SK-N-SH (cell line): ENCODE measurements around the gene KIDINS220. TPM values are rescaled to one million over a fixed set of nuclear protein-coding genes. Genes with fewer than 3 reads are reported as not detected.

Experiments
- CTCF ChIA-PET: fragments of 300-600, 350-600 bp; formaldehyde crosslinking; extraction: SDS; loops from one replicate; lab custom pipeline; 2021; lab: Yijun Ruan, JAX
- POLR2A ChIA-PET: fragments of 350-600 bp; sonication (Branson Sonifier 250); formaldehyde crosslinking; extraction: SDS; loops from one replicate; lab custom pipeline; 2020; ENCODE audit warnings: antibody characterized with exemption, inconsistent platforms; lab: Yijun Ruan, JAX
- DNase-seq: peaks from one replicate; pipeline ENCODE4 v3.0.0; 2012
- H2AFZ ChIP-seq: fragments of 200-600 bp; sonication (generic); 2 replicates; pipeline ENCODE4 v1.8.1; 2016; ENCODE audit warnings: antibody characterized with exemption, mild to moderate bottlenecking, low read depth
- H3F3A ChIP-seq: fragments of 200-600 bp; sonication (generic); replicated peaks from 2 replicates; pipeline ENCODE3; 2016; ENCODE audit warnings: antibody characterized with exemption, mild to moderate bottlenecking; ENCODE audit not compliant: insufficient read depth
- H3K27ac ChIP-seq, 2 experiments: fragments of 200-500 bp in 1 of 2; fragments of 200-600 bp in 1 of 2; sonication (Bioruptor generic) in 1 of 2; sonication (generic), shearing (Covaris generic) in 1 of 2; 2 replicates each; pipeline versions ENCODE4 v1.5.1 to v1.6.1; 2014 to 2016; ENCODE audit warnings: low read depth in 2 of 2, inconsistent platforms in 1 of 2, low read length in 1 of 2, mild to moderate bottlenecking in 1 of 2, mixed read lengths in 1 of 2
- H3K27me3 ChIP-seq: fragments of 200-600 bp; sonication (generic), shearing (Covaris generic); 2 replicates; pipeline ENCODE4 v1.6.1; 2016; ENCODE audit warnings: mixed run types; ENCODE audit not compliant: insufficient read depth
- H3K36me3 ChIP-seq, 2 experiments: fragments of 200-500 bp in 1 of 2; fragments of 200-600 bp in 1 of 2; sonication (Bioruptor generic) in 1 of 2; sonication (generic) in 1 of 2; replicated peaks in 1 of 2; 2 replicates each; pipeline versions ENCODE3 to v1.5.1; 2014 to 2016; ENCODE audit warnings: low read length in 1 of 2, mild to moderate bottlenecking in 1 of 2; ENCODE audit not compliant: insufficient read depth in 2 of 2, control insufficient read depth in 1 of 2
- H3K4me1 ChIP-seq, 2 experiments: fragments of 200-500 bp in 1 of 2; fragments of 200-600 bp in 1 of 2; sonication (Bioruptor generic) in 1 of 2; sonication (generic), shearing (Covaris generic) in 1 of 2; 2 replicates each; pipeline versions ENCODE4 v1.5.1 to v1.6.1; 2014 to 2016; ENCODE audit warnings: low read depth in 1 of 2, low read length in 1 of 2, mixed run types in 1 of 2; ENCODE audit not compliant: insufficient read depth in 2 of 2, control insufficient read depth in 1 of 2
- H3K4me2 ChIP-seq: fragments of 200-600 bp; sonication (generic), shearing (Covaris generic); 2 replicates; pipeline ENCODE4 v1.6.1; 2017; ENCODE audit warnings: mixed run types
- H3K4me3 ChIP-seq, 2 experiments: fragments of 200-500 bp in 1 of 2; fragments of 200-600 bp in 1 of 2; sonication (Bioruptor generic) in 1 of 2; sonication (generic), shearing (Covaris generic) in 1 of 2; 2 replicates each; pipeline versions ENCODE4 v1.5.1 to v1.8.1; 2014 to 2016; ENCODE audit warnings: low read depth in 2 of 2, inconsistent platforms in 1 of 2, low read length in 1 of 2, mild to moderate bottlenecking in 1 of 2, mixed read lengths in 1 of 2, moderate library complexity in 1 of 2
- H3K79me2 ChIP-seq: fragments of 200-600 bp; sonication (generic); 2 replicates; pipeline ENCODE4 v1.8.1; 2017; ENCODE audit warnings: mild to moderate bottlenecking; ENCODE audit not compliant: insufficient read depth
- H3K9ac ChIP-seq: fragments of 200-600 bp; sonication (generic); 2 replicates; pipeline ENCODE4 v1.6.1; 2017; ENCODE audit warnings: mixed run types
- H3K9me2 ChIP-seq: fragments of 200-600 bp; sonication (generic); 2 replicates; pipeline ENCODE4 v1.6.1; 2017; ENCODE audit warnings: mixed run types
- H3K9me3 ChIP-seq: fragments of 200-600 bp; sonication (generic); 2 replicates; pipeline ENCODE4 v1.6.1; 2017; ENCODE audit warnings: mixed run types, mild to moderate bottlenecking, moderate library complexity
- H4K20me1 ChIP-seq: fragments of 200-600 bp; sonication (generic); 2 replicates; pipeline ENCODE4 v1.6.1; 2017; ENCODE audit warnings: mild to moderate bottlenecking, mixed run types; ENCODE audit not compliant: insufficient read depth
- CHD2 ChIP-seq: fragments of 150-350 bp; IDR thresholded peaks from 2 replicates; pipeline ENCODE4 v1.6.1; 2018; ENCODE audit warnings: low read length; ENCODE audit not compliant: partially characterized antibody
- CTCF ChIP-seq: fragments of 200-600 bp; sonication (generic); IDR thresholded peaks from 2 replicates; pipeline ENCODE4 v1.6.1; 2017; ENCODE audit warnings: antibody characterized with exemption, mild to moderate bottlenecking, moderate library complexity
- EZH2phosphoT487 ChIP-seq: fragments of 200-600 bp; sonication (generic); IDR thresholded peaks from 2 replicates; pipeline ENCODE4 v1.6.1; 2017; ENCODE audit warnings: low read depth, mixed run types, mild to moderate bottlenecking, antibody characterized with exemption, moderate library complexity, borderline replicate concordance
- FOSL2 ChIP-seq: IDR thresholded peaks from 2 replicates; pipeline ENCODE4 v1.4.0; 2012; ENCODE audit warnings: low read depth, mild to moderate bottlenecking, moderate library complexity, borderline replicate concordance
- FOXM1 ChIP-seq: IDR thresholded peaks from 2 replicates; pipeline ENCODE4 v1.4.0; 2012; ENCODE audit warnings: low read depth, mild to moderate bottlenecking
- JUND ChIP-seq: IDR thresholded peaks from 2 replicates; pipeline ENCODE4 v1.4.0; 2012
- MAX ChIP-seq: IDR thresholded peaks from 2 replicates; pipeline ENCODE4 v1.4.0; 2012; ENCODE audit warnings: low read depth
- MEF2A ChIP-seq: IDR thresholded peaks from 2 replicates; pipeline ENCODE4 v1.4.0; 2012; ENCODE audit warnings: low read depth, borderline replicate concordance
- MXI1 ChIP-seq: IDR thresholded peaks from 2 replicates; pipeline ENCODE4 v1.6.1; 2012; ENCODE audit warnings: mild to moderate bottlenecking, low read depth, low read length, improper control_type of control experiment
- RAD21 ChIP-seq: IDR thresholded peaks from 2 replicates; pipeline ENCODE4 v1.6.1; 2012; ENCODE audit warnings: mild to moderate bottlenecking, low read length
- RCOR1 ChIP-seq: fragments of 150-350 bp; IDR thresholded peaks from 2 replicates; pipeline ENCODE4 v1.6.1; 2017; ENCODE audit warnings: antibody characterized with exemption, low read length
- RFX5 ChIP-seq: IDR thresholded peaks from 2 replicates; pipeline ENCODE4 v1.6.1; 2012; ENCODE audit warnings: mild to moderate bottlenecking, improper control_type of control experiment, low read length
- RXRA ChIP-seq: IDR thresholded peaks from 2 replicates; pipeline ENCODE4 v1.4.0; 2012; ENCODE audit warnings: low read depth, mild to moderate bottlenecking, borderline replicate concordance
- SMC3 ChIP-seq: IDR thresholded peaks from 2 replicates; pipeline ENCODE4 v1.6.1; 2012; ENCODE audit warnings: low read depth, low read length, improper control_type of control experiment
- TAF1 ChIP-seq: IDR thresholded peaks from 2 replicates; pipeline ENCODE4 v1.6.1; 2012; ENCODE audit warnings: low read depth, mild to moderate bottlenecking, low read length, moderate library complexity, borderline replicate concordance
- YY1 ChIP-seq: IDR thresholded peaks from 2 replicates; pipeline ENCODE4 v1.4.0; 2012; ENCODE audit warnings: low read depth, mild to moderate bottlenecking
- ZBTB33 ChIP-seq: IDR thresholded peaks from 2 replicates; pipeline ENCODE4 v1.4.0; 2012; ENCODE audit warnings: low read depth, borderline replicate concordance
- WGBS: methylation state at CpG from one replicate; pipeline ENCODE4 v1.1.6; 2017; ENCODE audit warnings: low lambda C conversion rate; 5-methylcytosine and 5-hydroxymethylcytosine counted together
- polyA plus RNA-seq, 3 experiments: library from polyadenylated mRNA; depleted of rRNA; stranded (reverse); fragments of >200 nt; gene quantifications; 2 replicates each; pipeline ENCODE4 v1.2.3, GENCODE V29; 2012
- TF ChIP-seq, protein P1 (sequence below): IDR thresholded peaks from 2 replicates; pipeline ENCODE4 v1.4.0; 2012; ENCODE audit warnings: low read depth, borderline replicate concordance
- TF ChIP-seq, protein P2 (sequence below): fragments of 150-350 bp; IDR thresholded peaks from 2 replicates; pipeline ENCODE4 v1.6.1; 2016; ENCODE audit warnings: mild to moderate bottlenecking, low read depth, low read length
- TF ChIP-seq, protein P3 (sequence below): fragments of 150-350 bp; IDR thresholded peaks from 2 replicates; pipeline ENCODE4 v1.6.1; 2017; ENCODE audit warnings: antibody characterized with exemption, low read length, low read depth, borderline replicate concordance
- TF ChIP-seq, protein P4 (sequence below): IDR thresholded peaks from 2 replicates; pipeline ENCODE4; 2012

Gene KIDINS220
- polyA plus RNA-seq, 1 of the 3 experiments (the other 2 are of a cell fraction), result 18.2 TPM

DNA sequence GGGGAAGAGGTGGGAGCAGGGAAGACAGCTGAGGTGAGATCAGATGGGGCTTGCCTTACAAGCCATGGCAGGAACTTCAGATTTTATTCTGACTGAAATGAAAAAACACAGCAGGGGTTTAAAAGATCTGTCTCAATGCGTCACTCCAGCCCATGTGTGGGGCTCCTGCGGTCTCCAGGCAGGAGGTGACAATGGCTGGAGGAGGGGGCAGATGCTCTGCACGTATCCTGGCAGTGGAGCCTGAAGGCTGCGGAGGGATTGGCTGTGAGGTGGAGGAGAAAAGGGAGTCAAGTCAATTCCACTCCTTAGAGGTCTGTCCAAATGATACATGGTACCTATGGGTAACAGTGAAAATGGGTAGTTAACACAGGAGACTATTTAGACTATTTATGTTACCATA lies 40.5 kb upstream of the KIDINS220 start (continued):
- no peak for TF ChIP-seq TAF1
- TF ChIP-seq, protein P1, sequence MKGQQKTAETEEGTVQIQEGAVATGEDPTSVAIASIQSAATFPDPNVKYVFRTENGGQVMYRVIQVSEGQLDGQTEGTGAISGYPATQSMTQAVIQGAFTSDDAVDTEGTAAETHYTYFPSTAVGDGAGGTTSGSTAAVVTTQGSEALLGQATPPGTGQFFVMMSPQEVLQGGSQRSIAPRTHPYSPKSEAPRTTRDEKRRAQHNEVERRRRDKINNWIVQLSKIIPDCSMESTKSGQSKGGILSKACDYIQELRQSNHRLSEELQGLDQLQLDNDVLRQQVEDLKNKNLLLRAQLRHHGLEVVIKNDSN, result no peak

GRCh38 chr2:8877332-8877731 lies 39.9 kb upstream of the KIDINS220 start:
- DNase-seq, result no peak
- Histone ChIP-seq H3F3A (no peaks in the 10 kb centered on the region), H3K4me2 (no peak overlapping the region), H3K4me1 (no peaks in the 10 kb centered on the region), H3K9me2 (no peaks in the 10 kb centered on the region), H4K20me1 (no peaks in the 10 kb centered on the region), H3K36me3 (peaks cover 38 to 46% of the 10 kb centered on the region in 2 experiments), H3K27ac (no peak overlapping the region), H2AFZ (no peak overlapping the region), H3K4me3 (no peak overlapping the region), H3K9me3 (no peaks in the 10 kb centered on the region), H3K9ac (no peak overlapping the region), H3K79me2 (no peaks in the 10 kb centered on the region), H3K27me3 (no peaks in the 10 kb centered on the region)
- ChIA-PET POLR2A (no interaction called here), CTCF (interaction anchor here (0.9 to 4.4 kb wide), 4 partner anchors 8 to 263 kb away, joined by 3 to 23 read pairs (median 4); no protein-coding TSS in a partner anchor)
- TF ChIP-seq RFX5 (no peak), EZH2phosphoT487 (no peak), RCOR1 (no peak), MAX (no peak), MXI1 (no peak), FOSL2 (no peak), ZBTB33 (no peak), FOXM1 (no peak), YY1 (no peak), CHD2 (no peak), RAD21 (no peak), RXRA (no peak), CTCF (no peak), SMC3 (no peak), MEF2A (no peak), JUND (no peak)
- TF ChIP-seq, protein P2, sequence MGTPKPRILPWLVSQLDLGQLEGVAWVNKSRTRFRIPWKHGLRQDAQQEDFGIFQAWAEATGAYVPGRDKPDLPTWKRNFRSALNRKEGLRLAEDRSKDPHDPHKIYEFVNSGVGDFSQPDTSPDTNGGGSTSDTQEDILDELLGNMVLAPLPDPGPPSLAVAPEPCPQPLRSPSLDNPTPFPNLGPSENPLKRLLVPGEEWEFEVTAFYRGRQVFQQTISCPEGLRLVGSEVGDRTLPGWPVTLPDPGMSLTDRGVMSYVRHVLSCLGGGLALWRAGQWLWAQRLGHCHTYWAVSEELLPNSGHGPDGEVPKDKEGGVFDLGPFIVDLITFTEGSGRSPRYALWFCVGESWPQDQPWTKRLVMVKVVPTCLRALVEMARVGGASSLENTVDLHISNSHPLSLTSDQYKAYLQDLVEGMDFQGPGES, result no peak
- TF ChIP-seq, protein P3, sequence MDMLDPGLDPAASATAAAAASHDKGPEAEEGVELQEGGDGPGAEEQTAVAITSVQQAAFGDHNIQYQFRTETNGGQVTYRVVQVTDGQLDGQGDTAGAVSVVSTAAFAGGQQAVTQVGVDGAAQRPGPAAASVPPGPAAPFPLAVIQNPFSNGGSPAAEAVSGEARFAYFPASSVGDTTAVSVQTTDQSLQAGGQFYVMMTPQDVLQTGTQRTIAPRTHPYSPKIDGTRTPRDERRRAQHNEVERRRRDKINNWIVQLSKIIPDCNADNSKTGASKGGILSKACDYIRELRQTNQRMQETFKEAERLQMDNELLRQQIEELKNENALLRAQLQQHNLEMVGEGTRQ, result no peak
- TF ChIP-seq, protein P1, result no peak
- TF ChIP-seq, protein P4, sequence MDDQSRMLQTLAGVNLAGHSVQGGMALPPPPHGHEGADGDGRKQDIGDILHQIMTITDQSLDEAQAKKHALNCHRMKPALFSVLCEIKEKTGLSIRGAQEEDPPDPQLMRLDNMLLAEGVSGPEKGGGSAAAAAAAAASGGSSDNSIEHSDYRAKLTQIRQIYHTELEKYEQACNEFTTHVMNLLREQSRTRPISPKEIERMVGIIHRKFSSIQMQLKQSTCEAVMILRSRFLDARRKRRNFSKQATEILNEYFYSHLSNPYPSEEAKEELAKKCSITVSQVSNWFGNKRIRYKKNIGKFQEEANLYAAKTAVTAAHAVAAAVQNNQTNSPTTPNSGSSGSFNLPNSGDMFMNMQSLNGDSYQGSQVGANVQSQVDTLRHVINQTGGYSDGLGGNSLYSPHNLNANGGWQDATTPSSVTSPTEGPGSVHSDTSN, result no peak
- WGBS, result 93% methylated on average over 4 of the region's 4 CpGs
